CD4-positive, alpha-beta T cell treated with Interleukin-6 for 4 hours (primary cell): ENCODE data around the gene ZDHHC14.
"Not testable (repeated sequence)": the region's sequence is repeated elsewhere in the genome, so short reads cannot be mapped to it uniquely, and the experiment has no call there.

Experiments used
- DNase-seq: peaks from one replicate; pipeline ENCODE4 v3.0.0-alpha.2; 2020; ENCODE audit warnings: mixed read lengths

Gene ZDHHC14

DNA sequence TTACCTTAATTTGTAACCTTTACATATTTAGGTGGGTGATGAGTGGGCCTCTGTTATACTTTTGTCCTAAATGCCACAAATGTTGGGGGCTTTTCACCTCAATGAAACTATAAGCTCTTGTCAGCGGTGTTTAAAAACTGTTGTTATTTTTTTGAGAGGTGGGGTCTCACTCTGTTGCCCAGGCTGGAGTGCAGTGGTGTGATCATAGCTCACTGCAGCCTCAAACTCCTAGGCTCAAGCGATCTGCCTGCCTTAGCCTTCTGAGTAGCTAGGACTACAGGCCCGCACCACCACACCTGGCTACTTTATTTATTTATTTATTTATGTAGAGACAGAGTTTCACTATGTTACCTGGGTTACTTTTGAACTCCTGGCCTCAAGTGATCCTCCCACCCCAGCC is 66.7 kb downstream of the ZDHHC14 start:
- no peak for DNase-seq

GRCh38 chr6:157449610-157450009 is 68.6 kb downstream of the ZDHHC14 start:
- DNase-seq, result no peak

GRCh38 chr6:157450931-157451742 is 70.1 kb downstream of the ZDHHC14 start:
- DNase-seq, result no peak

DNA sequence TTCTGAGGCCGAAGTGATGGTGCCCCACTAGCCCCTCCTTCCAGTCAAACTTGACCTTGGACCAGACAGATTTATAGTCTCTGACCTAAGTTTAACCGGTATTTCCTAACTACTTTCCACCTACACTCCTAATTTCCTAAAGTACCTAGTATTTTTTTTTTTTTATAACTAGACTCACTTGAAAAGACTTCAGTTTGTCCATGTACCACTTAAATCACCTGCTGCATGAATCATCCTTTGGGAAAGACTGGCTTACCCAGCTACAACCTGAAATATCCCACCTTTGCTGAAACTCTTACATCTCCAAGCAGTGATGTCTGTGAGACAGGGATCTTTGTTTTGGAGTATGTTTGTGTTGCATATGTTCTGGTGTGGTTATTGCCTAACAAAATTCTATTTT is 71.1 kb downstream of the ZDHHC14 start:
- DNase-seq, result no peak

- no peak for DNase-seq
Measured at GRCh38 chr6:157453131-157453530, 72.1 kb downstream of the ZDHHC14 start.

DNA sequence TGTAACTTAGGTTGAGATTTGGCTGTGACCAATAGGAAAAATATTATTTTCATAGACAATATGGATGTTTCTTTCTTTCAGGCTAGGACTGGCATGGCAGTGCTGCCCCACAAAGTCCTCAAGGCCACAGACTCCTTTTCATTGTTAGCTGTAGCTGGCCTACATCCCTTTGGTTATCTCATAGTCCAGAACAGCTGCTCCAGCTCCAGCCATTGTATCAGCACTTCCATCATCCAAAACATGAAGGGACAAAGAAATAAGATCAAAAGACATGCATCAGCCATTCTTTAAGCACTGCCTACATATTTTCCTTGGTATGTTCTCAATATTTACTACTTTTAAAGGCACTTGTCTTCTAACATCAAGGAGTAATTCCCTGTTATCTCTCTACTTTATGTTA is 73.0 kb downstream of the ZDHHC14 start:
- no peak for DNase-seq

- no peak for DNase-seq
Measured at GRCh38 chr6:157454762-157455714, 74.0 kb downstream of the ZDHHC14 start.

- DNase-seq, result no peak
Measured at GRCh38 chr6:157455731-157456523, 74.9 kb downstream of the ZDHHC14 start.

DNA sequence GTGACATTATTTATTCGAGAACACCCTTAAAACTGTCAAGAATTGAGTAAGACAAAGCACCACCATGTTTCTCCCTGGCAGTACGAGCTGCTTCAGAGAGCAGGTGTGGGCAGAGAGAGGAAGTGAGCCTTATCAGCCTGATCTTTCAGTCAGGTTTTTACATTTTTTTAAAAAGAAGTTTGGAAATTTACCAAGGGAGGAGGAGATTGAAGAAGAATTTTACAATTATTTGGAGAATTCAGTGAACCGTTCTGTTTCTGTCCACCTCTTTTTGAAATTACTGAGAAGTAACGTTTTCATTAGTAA is 75.5 kb downstream of the ZDHHC14 start:
- DNase-seq, result peak; percentile 11

GRCh38 chr6:157457787-157458186 is 76.8 kb downstream of the ZDHHC14 start:
- DNase-seq, result no peak

DNA sequence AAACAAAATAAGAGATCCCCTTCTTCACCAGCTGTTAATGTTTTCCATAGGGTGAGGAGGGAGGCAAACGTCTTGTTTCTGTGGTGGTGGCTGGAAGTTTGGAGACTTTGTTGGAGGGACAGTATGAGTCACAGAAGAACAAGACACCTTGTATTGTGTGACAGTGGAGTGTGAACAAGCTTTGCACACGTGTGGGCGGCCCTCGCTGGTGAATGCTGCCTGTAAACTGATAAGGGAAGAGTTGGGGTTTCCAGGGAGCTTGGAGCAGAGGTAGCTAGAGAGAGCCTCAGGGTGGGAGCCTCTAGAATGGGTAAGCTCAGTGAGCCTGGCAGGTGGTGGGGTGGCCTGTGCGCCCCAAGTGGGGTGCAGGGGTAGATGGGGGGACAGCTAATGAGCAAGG is 78.3 kb downstream of the ZDHHC14 start:
- no peak for DNase-seq

- no peak for DNase-seq
Measured at GRCh38 chr6:157460182-157460999, 79.4 kb downstream of the ZDHHC14 start.

- DNase-seq, result no peak
Measured at GRCh38 chr6:157461000-157461915, 80.3 kb downstream of the ZDHHC14 start.

GRCh38 chr6:157462956-157463742 is 82.2 kb downstream of the ZDHHC14 start:
- DNase-seq, result no peak

DNA sequence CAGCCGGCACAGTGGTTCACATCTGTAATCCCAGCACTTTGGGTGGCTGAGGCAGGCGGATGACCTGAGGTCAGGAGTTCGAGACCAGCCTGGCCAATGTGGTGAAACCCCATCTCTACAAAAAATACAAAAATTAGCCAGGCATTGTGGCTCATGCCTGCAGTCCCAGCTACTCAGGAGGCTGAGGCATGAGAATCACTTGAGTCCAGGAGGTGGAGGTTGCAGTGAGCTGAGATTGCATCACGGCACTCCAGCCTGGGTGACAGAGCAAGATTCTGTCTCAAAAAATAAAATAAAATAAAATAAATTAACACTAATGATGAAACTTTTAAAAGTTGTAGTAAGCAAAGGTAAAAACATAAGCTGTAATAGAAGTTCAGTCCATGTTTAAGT is 82.7 kb downstream of the ZDHHC14 start:
- DNase-seq, result not testable (repeated sequence)

DNA sequence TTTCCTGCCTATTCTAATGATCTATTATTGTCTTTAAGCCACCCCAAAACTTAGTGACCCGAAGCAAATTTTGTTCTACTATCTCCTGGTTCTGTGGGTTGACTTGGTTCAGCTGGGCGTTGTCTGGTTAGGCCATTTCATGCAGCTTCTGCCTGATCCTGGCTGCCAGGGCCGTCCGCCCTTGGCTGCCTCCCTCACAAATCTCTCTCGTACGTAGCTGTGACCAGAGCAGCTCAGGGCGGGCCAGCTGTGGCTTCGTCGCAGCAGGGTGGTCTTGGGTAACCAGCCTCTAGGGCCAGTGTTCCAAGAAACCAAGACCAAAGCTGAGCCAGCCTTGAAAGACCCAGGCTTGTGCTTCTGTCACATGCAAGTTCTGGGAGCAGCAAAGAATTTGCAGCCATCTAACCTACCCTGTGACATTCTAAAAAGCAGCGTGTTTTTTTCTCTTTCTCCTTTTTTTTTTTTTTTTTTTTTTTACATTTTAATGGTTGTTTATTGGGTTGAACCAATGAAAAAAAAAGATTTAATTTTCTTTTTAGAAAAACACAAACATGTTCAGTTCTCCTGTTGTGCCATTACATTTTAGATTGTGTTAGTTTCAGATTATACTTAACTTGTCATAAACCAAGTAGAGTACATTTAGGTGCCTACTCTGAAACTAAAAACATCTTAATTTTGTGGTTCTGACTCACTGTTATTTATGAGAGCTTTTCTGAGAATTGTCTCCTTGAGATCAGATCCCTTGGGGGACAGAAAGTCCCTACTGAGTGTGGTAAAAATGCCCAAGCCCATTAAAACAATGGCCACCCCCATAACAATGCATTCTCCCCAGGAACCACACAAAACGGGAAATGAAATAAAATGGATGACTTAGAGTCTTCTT is 83.9 kb downstream of the ZDHHC14 start:
- DNase-seq, result no peak

GRCh38 chr6:157466342-157466648 is 85.3 kb downstream of the ZDHHC14 start:
- no peak for DNase-seq

GRCh38 chr6:157467339-157467738 is 86.3 kb downstream of the ZDHHC14 start:
- not testable (repeated sequence) for DNase-seq

DNA sequence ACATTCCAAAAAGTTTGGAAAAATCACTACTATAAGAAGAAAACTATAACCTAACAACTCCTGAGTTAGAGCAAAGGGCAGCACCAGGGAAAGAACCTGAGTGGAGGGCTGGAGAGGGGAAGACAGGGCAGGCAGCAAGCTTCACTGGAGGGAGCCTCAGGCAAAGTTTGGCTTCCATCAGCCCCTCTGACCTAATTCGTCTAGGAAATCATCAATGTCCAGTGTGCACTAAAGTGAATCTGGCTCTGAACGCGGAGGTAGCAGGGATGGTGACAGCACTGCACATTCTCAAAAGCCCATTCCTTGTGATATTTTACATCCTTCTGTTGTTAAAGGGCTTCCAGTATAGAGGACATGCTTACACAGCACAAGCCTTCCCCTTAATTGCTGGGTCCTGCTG is 87.1 kb downstream of the ZDHHC14 start:
- DNase-seq, result no peak
